GM12873 (cell line): ENCODE measurements around the gene CFAP44.

Experiments used
- CTCF ChIP-seq: IDR thresholded peaks from 2 replicates; pipeline ENCODE4 v1.5.1; 2012; ENCODE audit warnings: low read depth, mild to moderate bottlenecking, moderate library complexity, low read length, control low read depth; ENCODE audit not compliant: insufficient read depth; ENCODE audit errors: missing control alignments

The CFAP44 gene

GRCh38 chr3:113441051-113441770, at the start of gene CFAP44:
Gene CFAP44 (minus strand): TSS chr3:113441493. CDS start chr3:113433664, 7,829 bp downstream.
- TF ChIP-seq CTCF: no peak

GRCh38 chr3:113485161-113485609, 43.9 kb upstream of the CFAP44 start:
- no peak for TF ChIP-seq CTCF

GRCh38 chr3:113468539-113468938, 27.2 kb upstream of the CFAP44 start:
- TF ChIP-seq CTCF: no peak

- no peak for TF ChIP-seq CTCF
These were observed 20.2 kb upstream of the CFAP44 start for GRCh38 chr3:113461488-113461887.

- no peak for TF ChIP-seq CTCF
These were observed 14.2 kb upstream of the CFAP44 start for GRCh38 chr3:113455446-113455845.

GRCh38 chr3:113454630-113455029, 13.3 kb upstream of the CFAP44 start:
- no peak for TF ChIP-seq CTCF

- TF ChIP-seq CTCF: no peak
These were observed 12.8 kb upstream of the CFAP44 start for GRCh38 chr3:113454057-113454456.
